Effector memory CD8-positive, alpha-beta T cell (primary cell): ENCODE results near the gene HLA-DOA.

ENCODE experiments used
- ATAC-seq: fragments of 150-1000 bp; cut with Tn5 transposase; replicated peaks from 2 replicates; pipeline ENCODE4 v1.10.0; 2021; ENCODE audit warnings: mild to moderate bottlenecking, moderate library complexity
- DNase-seq, 3 experiments: peaks; one replicate each; pipeline ENCODE4 v3.0.0; 2021
- H3K27ac Mint-ChIP-seq, 2 donors: one replicate each; pipeline ENCODE4 v1.8.0; 2022; ENCODE audit warnings: mild to moderate bottlenecking in 2 of 2, mixed read lengths in 2 of 2, moderate library complexity in 2 of 2
- H3K27me3 Mint-ChIP-seq, 2 donors: one replicate each; pipeline ENCODE4 v1.8.0; 2022; ENCODE audit warnings: mixed read lengths in 2 of 2
- H3K36me3 Mint-ChIP-seq: one replicate; pipeline ENCODE4 v1.8.0; 2022; ENCODE audit warnings: mild to moderate bottlenecking, moderate library complexity, mixed read lengths; ENCODE audit not compliant: insufficient read depth
- H3K4me1 Mint-ChIP-seq, 2 donors: one replicate each; pipeline ENCODE4 v1.8.0; 2022; ENCODE audit warnings: low read depth in 2 of 2, mixed read lengths in 2 of 2
- H3K4me3 Mint-ChIP-seq, 2 donors: one replicate each; pipeline ENCODE4 v1.8.0; 2022; ENCODE audit warnings: mild to moderate bottlenecking in 2 of 2, mixed read lengths in 2 of 2, moderate library complexity in 2 of 2
- H3K9me3 Mint-ChIP-seq, 2 donors: one replicate each; pipeline ENCODE4 v1.8.0; 2022; ENCODE audit warnings: mixed read lengths in 2 of 2

The HLA-DOA gene

DNA sequence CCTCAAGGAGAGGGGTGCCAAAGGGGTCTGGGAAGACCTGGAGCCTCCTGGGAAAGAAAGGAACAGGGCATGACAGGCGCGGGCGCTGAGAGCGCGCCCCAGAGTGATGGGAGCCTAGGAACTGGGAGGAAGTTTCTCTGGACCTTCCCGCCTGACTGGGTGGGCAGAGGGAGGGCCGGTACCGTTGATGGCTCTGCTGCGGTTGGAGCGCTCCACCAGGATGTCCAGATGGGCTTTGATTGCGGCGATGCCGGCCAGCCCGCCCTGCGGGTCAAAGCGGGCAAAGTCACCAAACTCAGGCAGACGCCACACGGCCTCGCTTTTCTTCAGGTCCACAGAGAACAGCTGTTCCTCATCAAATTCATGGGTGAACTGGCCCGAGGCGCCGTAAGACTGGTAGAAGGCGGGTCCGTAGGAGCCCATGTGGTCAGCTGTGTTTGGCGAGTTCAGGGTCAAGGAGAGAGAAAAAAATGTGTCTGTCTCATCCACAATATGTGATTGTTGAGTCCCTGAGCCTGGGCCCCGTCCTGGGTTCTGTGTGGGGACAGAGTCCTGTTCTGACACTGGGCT, 1.5 kb downstream of the HLA-DOA start:
- peak overlapping the region in 1 of 2 donors; percentile 30 for H3K27ac Mint-ChIP-seq
- ATAC-seq, result no peak
- H3K4me1 Mint-ChIP-seq, result peaks cover 13 to 21% of the 10 kb centered on the region in 2 donors
- H3K27me3 Mint-ChIP-seq, result peaks cover 0 to 6% of the 10 kb centered on the region in 2 donors
- H3K4me3 Mint-ChIP-seq, result peak overlapping the region; percentile 78 to 81
- H3K36me3 Mint-ChIP-seq, result no peaks in the 10 kb centered on the region
- H3K9me3 Mint-ChIP-seq, result no peaks in the 10 kb centered on the region
- DNase-seq, result no peak

DNA sequence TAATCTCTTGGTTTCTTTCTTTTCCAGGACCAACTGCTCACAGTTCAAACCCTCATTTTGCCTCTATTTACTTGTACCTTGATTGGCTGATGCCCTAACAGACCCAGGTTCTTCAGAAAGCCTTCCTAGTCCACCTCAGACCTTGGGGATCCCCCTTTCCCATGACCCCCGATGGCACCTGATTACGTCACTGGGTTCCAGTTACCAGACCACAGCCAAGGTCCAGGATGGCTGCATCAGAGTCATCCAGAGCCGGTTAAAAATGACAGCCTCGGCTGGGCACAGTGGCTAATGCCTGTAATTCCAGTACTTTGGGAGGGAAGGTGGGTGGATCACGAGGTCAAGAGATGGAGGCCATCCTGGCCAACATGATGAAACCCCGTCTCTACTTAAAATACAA, 4.5 kb downstream of the HLA-DOA start:
- Mint-ChIP-seq H3K36me3 (no peaks in the 10 kb centered on the region), H3K9me3 (no peaks in the 10 kb centered on the region), H3K4me1 (peaks cover 15 to 27% of the 10 kb centered on the region in 2 donors)

GRCh38 chr6:33001685-33002084, 7.7 kb downstream of the HLA-DOA start:
- no peaks in the 10 kb centered on the region for H3K9me3 Mint-ChIP-seq
- H3K27ac Mint-ChIP-seq, result no peak overlapping the region

More for the DNA sequence above, 4.5 kb downstream of the HLA-DOA start:
- Mint-ChIP-seq H3K4me3 (no peak overlapping the region), H3K27me3 (peaks cover 20 to 36% of the 10 kb centered on the region in 2 donors), H3K27ac (no peak overlapping the region)
- ATAC-seq (no peak), DNase-seq (no peak)

GRCh38 chr6:33000055-33000454, 9.3 kb downstream of the HLA-DOA start:
- no peak for DNase-seq
- no peak overlapping the region for H3K4me3 Mint-ChIP-seq
- peak; percentile 31 for ATAC-seq
- no peak overlapping the region for H3K27ac Mint-ChIP-seq
- no peaks in the 10 kb centered on the region for H3K36me3 Mint-ChIP-seq
- H3K27me3 Mint-ChIP-seq, result peaks cover 45 to 47% of the 10 kb centered on the region in 2 donors
- H3K9me3 Mint-ChIP-seq, result no peaks in the 10 kb centered on the region
- H3K4me1 Mint-ChIP-seq, result peaks cover 3 to 6% of the 10 kb centered on the region in 2 donors

More at GRCh38 chr6:33001685-33002084, 7.7 kb downstream of the HLA-DOA start:
- no peak for ATAC-seq
- peaks cover 37 to 45% of the 10 kb centered on the region in 2 donors for H3K27me3 Mint-ChIP-seq
- peaks cover 3 to 6% of the 10 kb centered on the region in 2 donors for H3K4me1 Mint-ChIP-seq
- no peak overlapping the region for H3K4me3 Mint-ChIP-seq
- no peaks in the 10 kb centered on the region for H3K36me3 Mint-ChIP-seq
- no peak for DNase-seq

DNA sequence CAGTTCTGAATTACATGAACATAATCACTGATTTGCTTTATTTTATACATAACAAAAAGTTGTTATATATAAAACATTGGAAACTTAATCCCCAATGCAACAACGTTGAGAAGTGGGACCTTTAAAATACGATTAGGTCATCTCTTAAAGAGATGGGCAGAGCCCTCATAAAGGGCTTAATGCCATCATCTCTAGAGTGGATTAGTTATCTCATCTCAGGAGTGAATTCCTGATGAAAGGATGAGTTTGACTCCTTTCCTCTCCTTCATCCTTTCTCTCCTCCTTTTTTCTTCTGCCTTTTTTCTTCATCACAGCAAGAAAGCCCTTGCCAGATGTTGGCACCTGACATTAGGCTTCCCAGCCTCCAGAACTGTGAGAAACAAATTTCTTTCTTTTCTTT, 13.9 kb downstream of the HLA-DOA start:
- Mint-ChIP-seq H3K4me3 (no peak overlapping the region), H3K27me3 (peaks cover 23 to 37% of the 10 kb centered on the region in 2 donors), H3K4me1 (peaks cover 3 to 5% of the 10 kb centered on the region in 2 donors), H3K9me3 (no peaks in the 10 kb centered on the region), H3K27ac (no peak overlapping the region), H3K36me3 (no peaks in the 10 kb centered on the region)
- no peak for DNase-seq
- no peak for ATAC-seq

DNA sequence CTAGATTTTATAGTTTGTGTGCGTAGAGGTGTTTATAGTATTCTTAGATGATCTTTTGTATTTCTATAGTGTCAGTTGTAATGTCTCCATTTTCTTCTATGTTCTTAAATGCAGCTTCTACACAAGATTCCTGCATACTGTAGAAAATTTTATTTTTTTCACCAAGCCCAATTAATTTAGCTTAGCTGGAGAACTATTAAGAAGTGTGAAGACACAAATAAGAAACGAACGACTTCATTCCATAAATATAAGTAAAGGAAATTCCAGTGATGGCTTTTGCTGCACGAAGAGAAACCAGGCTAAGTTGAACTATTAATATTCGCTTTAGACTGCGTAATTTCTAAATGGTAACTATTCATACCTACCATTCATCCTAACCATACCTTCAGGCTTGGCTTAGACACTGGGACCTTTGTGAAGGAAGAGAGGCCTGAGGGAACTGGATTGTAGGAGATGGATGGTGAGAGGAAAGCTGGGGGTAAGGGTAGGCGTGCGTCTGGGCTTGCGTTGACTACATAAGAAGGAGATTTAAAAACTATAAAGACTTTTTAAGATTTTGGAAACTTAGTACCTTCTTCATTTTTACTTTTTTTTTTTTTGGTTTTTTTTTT, 15.9 kb downstream of the HLA-DOA start:
- H3K36me3 Mint-ChIP-seq, result no peaks in the 10 kb centered on the region
- ATAC-seq (no peak), DNase-seq (no peak)
- no peaks in the 10 kb centered on the region for H3K9me3 Mint-ChIP-seq
- no peaks in the 10 kb centered on the region for H3K4me1 Mint-ChIP-seq
- H3K27me3 Mint-ChIP-seq, result peaks cover 13 to 24% of the 10 kb centered on the region in 2 donors
- no peak overlapping the region for H3K27ac Mint-ChIP-seq
- no peak overlapping the region for H3K4me3 Mint-ChIP-seq

GRCh38 chr6:32991972-32992371, 17.4 kb downstream of the HLA-DOA start:
- H3K27ac Mint-ChIP-seq, result no peak overlapping the region
- H3K36me3 Mint-ChIP-seq, result peaks cover 4% of the 10 kb centered on the region
- peaks cover 8 to 15% of the 10 kb centered on the region in 2 donors for H3K27me3 Mint-ChIP-seq
- H3K4me3 Mint-ChIP-seq, result no peak overlapping the region
- H3K9me3 Mint-ChIP-seq, result no peaks in the 10 kb centered on the region
- no peaks in the 10 kb centered on the region for H3K4me1 Mint-ChIP-seq
- DNase-seq, result no peak
- ATAC-seq, result no peak

DNA sequence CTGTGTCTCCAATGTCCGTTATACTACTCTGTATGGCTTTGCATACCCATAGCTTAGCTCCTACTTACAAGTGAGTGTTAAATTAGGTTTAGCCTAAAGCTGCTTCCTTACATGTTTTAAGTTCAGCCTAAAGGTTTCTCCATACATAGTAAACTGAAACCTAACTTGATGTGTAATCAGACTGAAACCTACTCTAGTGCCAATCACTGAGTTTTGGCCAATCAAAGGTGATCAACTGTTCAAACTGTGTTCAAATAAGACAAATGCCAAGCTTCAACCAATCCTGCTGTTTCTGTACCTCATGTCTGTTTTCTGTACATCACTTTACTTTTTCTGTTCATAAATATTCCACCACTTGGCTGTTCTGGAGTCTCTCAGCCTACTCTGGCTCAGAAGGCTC, 20.0 kb downstream of the HLA-DOA start:
- Mint-ChIP-seq H3K4me3 (no peak overlapping the region), H3K27me3 (peaks cover 5 to 8% of the 10 kb centered on the region in 2 donors), H3K4me1 (peaks cover 3 to 4% of the 10 kb centered on the region in 2 donors), H3K27ac (no peak overlapping the region), H3K9me3 (no peaks in the 10 kb centered on the region), H3K36me3 (peaks cover 4% of the 10 kb centered on the region)
- ATAC-seq (no peak), DNase-seq (no peak)

- DNase-seq, result peak; percentile 88 to 91 (median 91)
- Mint-ChIP-seq H3K27me3 (no peaks in the 10 kb centered on the region), H3K4me3 (no peak overlapping the region), H3K4me1 (peaks cover 15 to 17% of the 10 kb centered on the region in 2 donors), H3K27ac (peak overlapping the region; percentile 3 to 53), H3K9me3 (no peaks in the 10 kb centered on the region), H3K36me3 (peaks cover 32% of the 10 kb centered on the region)
- peak; percentile 95 for ATAC-seq
Observed at GRCh38 chr6:32984622-32985389, 24.6 kb downstream of the HLA-DOA start.

GRCh38 chr6:32983964-32984621, 25.3 kb downstream of the HLA-DOA start:
- no peak for DNase-seq
- Mint-ChIP-seq H3K27me3 (no peaks in the 10 kb centered on the region), H3K4me3 (no peak overlapping the region), H3K9me3 (no peaks in the 10 kb centered on the region), H3K36me3 (peaks cover 39% of the 10 kb centered on the region), H3K27ac (peak overlapping the region; percentile 53 to 90), H3K4me1 (peaks cover 19 to 22% of the 10 kb centered on the region in 2 donors)
- ATAC-seq, result no peak

GRCh38 chr6:32983493-32983848, 25.9 kb downstream of the HLA-DOA start:
- no peak for ATAC-seq
- Mint-ChIP-seq H3K9me3 (no peaks in the 10 kb centered on the region), H3K36me3 (peaks cover 45% of the 10 kb centered on the region), H3K27me3 (no peaks in the 10 kb centered on the region), H3K4me3 (no peak overlapping the region), H3K27ac (peak overlapping the region; percentile 53 to 90), H3K4me1 (peaks cover 24 to 25% of the 10 kb centered on the region in 2 donors)
- no peak for DNase-seq

- DNase-seq (no peak), ATAC-seq (no peak)
- H3K36me3 Mint-ChIP-seq, result peaks cover 47% of the 10 kb centered on the region
- peak overlapping the region in 1 of 2 donors; percentile 90 for H3K27ac Mint-ChIP-seq
- peaks cover 24 to 25% of the 10 kb centered on the region in 2 donors for H3K4me1 Mint-ChIP-seq
- no peaks in the 10 kb centered on the region for H3K27me3 Mint-ChIP-seq
- no peak overlapping the region for H3K4me3 Mint-ChIP-seq
- H3K9me3 Mint-ChIP-seq, result no peaks in the 10 kb centered on the region
Observed at GRCh38 chr6:32982702-32983492, 26.5 kb downstream of the HLA-DOA start.
